ENCODE measurements around the gene SNCG. TPM values are rescaled to one million over a fixed set of nuclear protein-coding genes. Genes with fewer than 3 reads are reported as not detected.
"Not testable (repeated sequence)": the region's sequence is repeated elsewhere in the genome, so short reads cannot be mapped to it uniquely, and the experiment has no call there.

SNCG gene
- total RNA-seq, 1 experiment from 2014 or later, result 53.5 TPM

- in situ Hi-C loops (cut with HindIII; ENCODE audit: low sequenced_read_pairs), result no loop called here
- no peak for DNase-seq (ENCODE audit: low spot score)
Observed at GRCh38 chr10:86944031-86944419, 14.4 kb upstream of the SNCG start.

- in situ Hi-C loops (cut with HindIII; ENCODE audit: low sequenced_read_pairs), result no loop called here
- no peak for DNase-seq (ENCODE audit: low spot score)
Observed at GRCh38 chr10:86944471-86944870, 13.9 kb upstream of the SNCG start.

- in situ Hi-C loops (cut with HindIII; ENCODE audit: low sequenced_read_pairs), result no loop called here
- no peak for DNase-seq (ENCODE audit: low spot score)
Observed at GRCh38 chr10:86944907-86945306, 13.5 kb upstream of the SNCG start.

- no peak for DNase-seq (ENCODE audit: low spot score)
- in situ Hi-C loops (cut with HindIII; ENCODE audit: low sequenced_read_pairs), result no loop called here
Observed at GRCh38 chr10:86945361-86946212, 12.8 kb upstream of the SNCG start.

GRCh38 chr10:86946213-86947155 is 11.9 kb upstream of the SNCG start:
- in situ Hi-C loops (cut with HindIII; ENCODE audit: low sequenced_read_pairs), result no loop called here
- no peak for DNase-seq (ENCODE audit: low spot score)

- in situ Hi-C loops (cut with HindIII; ENCODE audit: low sequenced_read_pairs); DNase-seq (ENCODE audit: low spot score): not testable (repeated sequence)
Observed at GRCh38 chr10:86947806-86948205, 10.6 kb upstream of the SNCG start.

- in situ Hi-C loops (cut with HindIII; ENCODE audit: low sequenced_read_pairs), result no loop called here
- DNase-seq (ENCODE audit: low spot score), result no peak
Observed at GRCh38 chr10:86950349-86950748, 8.1 kb upstream of the SNCG start.

- in situ Hi-C loops (cut with HindIII; ENCODE audit: low sequenced_read_pairs), result no loop called here
- DNase-seq (ENCODE audit: low spot score), result no peak
Observed at GRCh38 chr10:86951184-86951761, 7.1 kb upstream of the SNCG start.

- in situ Hi-C loops (cut with HindIII; ENCODE audit: low sequenced_read_pairs), result no loop called here
- no peak for DNase-seq (ENCODE audit: low spot score)
Observed at GRCh38 chr10:86952106-86952505, 6.3 kb upstream of the SNCG start.

GRCh38 chr10:86952697-86953096 is 5.7 kb upstream of the SNCG start:
- DNase-seq (ENCODE audit: low spot score); in situ Hi-C loops (cut with HindIII; ENCODE audit: low sequenced_read_pairs): not testable (repeated sequence)

- peak; percentile 64 for DNase-seq (ENCODE audit: low spot score)
- in situ Hi-C loops (cut with HindIII; ENCODE audit: low sequenced_read_pairs), result no loop called here
Observed at GRCh38 chr10:86953747-86954680, 4.4 kb upstream of the SNCG start.

- no peak for DNase-seq (ENCODE audit: low spot score)
Observed at GRCh38 chr10:86954681-86955500, 3.5 kb upstream of the SNCG start.

GRCh38 chr10:86955501-86956194 is 2.8 kb upstream of the SNCG start:
- no peak for DNase-seq (ENCODE audit: low spot score)
- in situ Hi-C loops (cut with HindIII; ENCODE audit: low sequenced_read_pairs), result no loop called here

More at GRCh38 chr10:86954681-86955500, 3.5 kb upstream of the SNCG start:
- in situ Hi-C loops (cut with HindIII; ENCODE audit: low sequenced_read_pairs), result no loop called here

- DNase-seq (ENCODE audit: low spot score), result no peak
- in situ Hi-C loops (cut with HindIII; ENCODE audit: low sequenced_read_pairs), result no loop called here
Observed at GRCh38 chr10:86956195-86956847, 2.1 kb upstream of the SNCG start.

- in situ Hi-C loops (cut with HindIII; ENCODE audit: low sequenced_read_pairs), result no loop called here
- no peak for DNase-seq (ENCODE audit: low spot score)
Observed at GRCh38 chr10:86956848-86957448, 1.5 kb upstream of the SNCG start.

- no peak for DNase-seq (ENCODE audit: low spot score)
- in situ Hi-C loops (cut with HindIII; ENCODE audit: low sequenced_read_pairs), result no loop called here
Observed at GRCh38 chr10:86957471-86958115, 806 bp upstream of the SNCG start, which contains the start of gene MMRN2. MMRN2 (minus strand) TSS chr10:86957615; CDS start chr10:86957541, 74 bp downstream.

Data from G401 (cell line).